IMR-90 (cell line): ENCODE measurements around the gene SAG. TPM values are rescaled to one million over a fixed set of nuclear protein-coding genes. Genes with fewer than 3 reads are reported as not detected.

Experiments
- ATAC-seq: fragments of 200-7000 bp; cut with Tn5 transposase; 2 replicates; pipeline ENCODE4 v1.9.1; 2020; ENCODE audit warnings: low read depth, mild to moderate bottlenecking, moderate library complexity
- BruUV-seq: library from RNA; stranded (reverse); fragments of 400-500 nt; replicated peaks from 2 replicates; lab custom pipeline; 2021; lab: Mats Ljungman, UMichigan
- CTCF ChIA-PET: fragments of 300-600 bp; formaldehyde crosslinking; extraction: SDS; loops from one replicate; lab custom pipeline; 2021; ENCODE audit warnings: antibody characterized with exemption; lab: Yijun Ruan, JAX
- POLR2A ChIA-PET: fragments of 300-600 bp; sonication (Branson Sonifier 250); formaldehyde crosslinking; loops from one replicate; lab custom pipeline; 2022; ENCODE audit warnings: antibody characterized with exemption; ENCODE audit not compliant: unreplicated experiment; lab: Charles Lee
- DNase-seq: peaks from one replicate; pipeline ENCODE4 v3.0.0; 2013
- H2AFZ ChIP-seq: replicated peaks from 2 replicates; pipeline ENCODE3; 2013; ENCODE audit warnings: low read length, mild to moderate bottlenecking; ENCODE audit not compliant: poor library complexity
- H2AK5ac ChIP-seq: 2 replicates; pipeline ENCODE4 v1.6.1; 2013; ENCODE audit warnings: low read depth, low read length, inconsistent platforms
- H2AK9ac ChIP-seq: replicated peaks from 2 replicates; pipeline ENCODE3; 2013; ENCODE audit warnings: mild to moderate bottlenecking, low read depth, low read length, moderate library complexity; ENCODE audit not compliant: poor library complexity
- H2BK120ac ChIP-seq: 2 replicates; pipeline ENCODE4 v1.6.1; 2013; ENCODE audit warnings: low read depth, low read length, inconsistent platforms
- H2BK15ac ChIP-seq: 3 replicates; pipeline ENCODE4 v1.6.1; 2013; ENCODE audit warnings: low read depth, low read length, inconsistent platforms
- H2BK20ac ChIP-seq: 2 replicates; pipeline ENCODE4 v1.6.1; 2013; ENCODE audit warnings: low read depth, mild to moderate bottlenecking, inconsistent platforms, low read length, moderate library complexity
- H2BK5ac ChIP-seq: 2 replicates; pipeline ENCODE4 v1.6.1; 2013; ENCODE audit warnings: mild to moderate bottlenecking, low read depth, low read length, inconsistent platforms; ENCODE audit not compliant: poor library complexity, severe bottlenecking
- H3K14ac ChIP-seq: replicated peaks from 2 replicates; pipeline ENCODE4 v1.6.1; 2013; ENCODE audit warnings: low read depth, low read length, inconsistent platforms
- H3K18ac ChIP-seq: 2 replicates; pipeline ENCODE4 v1.6.1; 2013; ENCODE audit warnings: low read depth, low read length, control low read depth
- H3K23ac ChIP-seq: 2 replicates; pipeline ENCODE4 v1.6.1; 2013; ENCODE audit warnings: low read depth, low read length, inconsistent platforms
- H3K27ac ChIP-seq: 2 replicates; pipeline ENCODE4 v1.5.1; 2013; ENCODE audit warnings: mild to moderate bottlenecking, control low read depth, low read length; ENCODE audit not compliant: insufficient read depth
- H3K27me3 ChIP-seq: 2 replicates; pipeline ENCODE4 v1.6.1; 2013; ENCODE audit warnings: low read length; ENCODE audit not compliant: control insufficient read depth, insufficient read depth
- H3K36me3 ChIP-seq: 2 replicates; pipeline ENCODE4 v1.6.1; 2013; ENCODE audit warnings: low read length, mixed read lengths; ENCODE audit not compliant: control insufficient read depth, insufficient read depth
- H3K4ac ChIP-seq: 2 replicates; pipeline ENCODE4 v1.6.1; 2013; ENCODE audit warnings: low read depth, low read length, inconsistent platforms
- H3K4me1 ChIP-seq: 2 replicates; pipeline ENCODE4 v1.6.1; 2013; ENCODE audit warnings: low read length, mixed read lengths; ENCODE audit not compliant: control insufficient read depth, insufficient read depth
- H3K4me2 ChIP-seq: 2 replicates; pipeline ENCODE4 v1.6.1; 2013; ENCODE audit warnings: low read depth, mild to moderate bottlenecking, control low read depth, low read length, moderate library complexity
- H3K4me3 ChIP-seq: 2 replicates; pipeline ENCODE4 v1.5.1; 2013; ENCODE audit warnings: low read depth, mild to moderate bottlenecking, control low read depth, low read length, moderate library complexity; ENCODE audit not compliant: insufficient read depth
- H3K56ac ChIP-seq: 2 replicates; pipeline ENCODE4 v1.6.1; 2013; ENCODE audit warnings: low read length, inconsistent platforms; ENCODE audit not compliant: insufficient read depth; ENCODE audit errors: extremely low read depth
- H3K79me1 ChIP-seq, 2 experiments: 2 replicates each; pipeline ENCODE4 v1.6.1; 2013; ENCODE audit warnings: low read length in 2 of 2, inconsistent platforms in 1 of 2, low read depth in 1 of 2
- H3K9ac ChIP-seq: 2 replicates; pipeline ENCODE4 v1.6.1; 2013; ENCODE audit warnings: low read depth, low read length, control low read depth
- H3K9me1 ChIP-seq: 2 replicates; pipeline ENCODE4 v1.6.1; 2013; ENCODE audit warnings: low read length, inconsistent platforms; ENCODE audit not compliant: insufficient read depth
- H3K9me3 ChIP-seq: 2 replicates; pipeline ENCODE4 v1.6.1; 2013; ENCODE audit warnings: low read length; ENCODE audit not compliant: control insufficient read depth, insufficient read depth
- H4K20me1 ChIP-seq: 2 replicates; pipeline ENCODE4 v1.6.1; 2013; ENCODE audit warnings: low read length, inconsistent platforms; ENCODE audit not compliant: insufficient read depth
- H4K5ac ChIP-seq: 2 replicates; pipeline ENCODE4 v1.6.1; 2013; ENCODE audit warnings: mild to moderate bottlenecking, low read depth, low read length, control low read depth
- H4K8ac ChIP-seq, 2 experiments: 2 replicates each; pipeline ENCODE4 v1.6.1; 2013; ENCODE audit warnings: low read depth in 2 of 2, low read length in 2 of 2, control low read depth in 1 of 2, inconsistent platforms in 1 of 2
- H4K91ac ChIP-seq: 2 replicates; pipeline ENCODE4 v1.6.1; 2013; ENCODE audit warnings: low read depth, low read length, inconsistent platforms; ENCODE audit not compliant: insufficient read depth
- BHLHE40 ChIP-seq: fragments of 150-350 bp; IDR thresholded peaks from 2 replicates; pipeline ENCODE4 v1.6.1; 2016; ENCODE audit warnings: mild to moderate bottlenecking, low read depth, low read length
- CEBPB ChIP-seq: IDR thresholded peaks from 2 replicates; pipeline ENCODE4 v1.6.1; 2012; ENCODE audit warnings: low read depth, low read length, improper control_type of control experiment
- CHD1 ChIP-seq: IDR thresholded peaks from 2 replicates; pipeline ENCODE4 v1.6.1; 2012; ENCODE audit warnings: low read depth, low read length, improper control_type of control experiment
- CTCF ChIP-seq: conservative IDR thresholded peaks from 2 replicates; pipeline ENCODE4 v1.5.1; 2012; ENCODE audit warnings: mild to moderate bottlenecking, low read depth, low read length, improper control_type of control experiment
- ELK1 ChIP-seq: fragments of 150-350 bp; IDR thresholded peaks from 2 replicates; pipeline ENCODE4 v1.6.1; 2016; ENCODE audit warnings: low read depth, mild to moderate bottlenecking, low read length, moderate library complexity, borderline replicate concordance
- FOS ChIP-seq: fragments of 150-350 bp; IDR thresholded peaks from 2 replicates; pipeline ENCODE4 v1.6.1; 2016; ENCODE audit warnings: low read depth, low read length
- MAFK ChIP-seq: IDR thresholded peaks from 2 replicates; pipeline ENCODE4 v1.6.1; 2012; ENCODE audit warnings: low read depth, low read length, improper control_type of control experiment
- MAZ ChIP-seq: IDR thresholded peaks from 2 replicates; pipeline ENCODE4 v1.6.1; 2012; ENCODE audit warnings: low read depth, mild to moderate bottlenecking, low read length, improper control_type of control experiment, moderate library complexity, borderline replicate concordance
- MXI1 ChIP-seq: IDR thresholded peaks from 2 replicates; pipeline ENCODE4 v1.6.1; 2012; ENCODE audit warnings: low read depth, mild to moderate bottlenecking, low read length, moderate library complexity, borderline replicate concordance
- NFE2L2 ChIP-seq: fragments of 150-350 bp; IDR thresholded peaks from 2 replicates; pipeline ENCODE4 v1.6.1; 2016; ENCODE audit warnings: low read depth, mild to moderate bottlenecking, low read length
- POLR2A ChIP-seq: IDR thresholded peaks from 2 replicates; pipeline ENCODE4 v1.6.1; 2012; ENCODE audit warnings: mild to moderate bottlenecking, low read depth, low read length
- RAD21 ChIP-seq: IDR thresholded peaks from 2 replicates; pipeline ENCODE4 v1.6.1; 2012; ENCODE audit warnings: low read length, improper control_type of control experiment
- RCOR1 ChIP-seq: IDR thresholded peaks from 2 replicates; pipeline ENCODE4 v1.6.1; 2012; ENCODE audit warnings: mild to moderate bottlenecking, low read length, improper control_type of control experiment; ENCODE audit not compliant: insufficient replicate concordance
- RFX5 ChIP-seq: IDR thresholded peaks from 2 replicates; pipeline ENCODE4 v1.8.0; 2012; ENCODE audit warnings: low read depth, mild to moderate bottlenecking, low read length, moderate library complexity
- SMC3 ChIP-seq: fragments of 150-350 bp; IDR thresholded peaks from 2 replicates; pipeline ENCODE4 v1.6.1; 2016; ENCODE audit warnings: low read depth, mild to moderate bottlenecking, antibody characterized with exemption, low read length, moderate library complexity
- USF2 ChIP-seq: fragments of 150-350 bp; IDR thresholded peaks from 2 replicates; pipeline ENCODE4 v1.6.1; 2017; ENCODE audit warnings: mild to moderate bottlenecking, antibody characterized with exemption, low read length, low read depth
- WGBS, 2 experiments: methylation state at CpG; one replicate each; pipeline versions ENCODE4 v1.1.5 to v1.1.7; 2013; ENCODE audit warnings: missing lambda C conversion rate in 2 of 2; ENCODE audit not compliant: insufficient read length in 1 of 2; ENCODE audit errors: extremely low coverage in 2 of 2; 5-methylcytosine and 5-hydroxymethylcytosine counted together
- dilution Hi-C: fragments of 300-500 bp; cut with HindIII; formaldehyde crosslinking; loops from one replicate; pipeline ENCODE4 v1.14.3; 2018; ENCODE audit warnings: low sequenced_read_pairs; ENCODE audit not compliant: unreplicated experiment
- in situ Hi-C: fragments of 300-500 bp; cut with MboI; formaldehyde crosslinking; loops from 3 replicates; pipeline ENCODE4 v1.14.3; 2019; ENCODE audit warnings: low sequenced_read_pairs, inconsistent platforms, mixed read lengths
- intact Hi-C: fragments of 100-400 bp; cut with micrococcal nuclease; formaldehyde crosslinking; loops from 2 replicates; pipeline ENCODE4 v1.10.0; 2022
- polyA plus RNA-seq, 3 experiments: library from polyadenylated mRNA; depleted of rRNA; stranded (reverse); fragments of >200 nt; gene quantifications; 2 replicates each; pipeline ENCODE4 v1.2.3, GENCODE V29; 2012; ENCODE audit warnings: low replicate concordance in 1 of 3
- total RNA-seq: library from RNA; depleted of rRNA; stranded (reverse); fragments of >200 nt; gene quantifications from 2 replicates; pipeline ENCODE4 v1.2.3, GENCODE V29; 2012

SAG gene
- total and polyA plus RNA-seq, 2 of the 4 experiments (the other 2 are of a cell fraction) = not detected

- no peaks in the 10 kb centered on the region for H3K9me3 ChIP-seq
- H3K56ac ChIP-seq = no peak overlapping the region
- no peak overlapping the region for H3K4ac ChIP-seq
- WGBS, 2 experiments = 100% methylated on average over 1 of the region's 4 CpGs; no CpG with 5 or more reads in 1 of the 2 experiments
- intact Hi-C loops = no loop called here
- no peak overlapping the region for H2AFZ ChIP-seq
- H2AK9ac ChIP-seq = no peak overlapping the region
- no peak overlapping the region for H3K4me2 ChIP-seq
- no peak overlapping the region for H4K5ac ChIP-seq
- no peak overlapping the region for H3K14ac ChIP-seq
- no peak for ATAC-seq
- in situ Hi-C loops = no loop called here
- dilution Hi-C loops = no loop called here
- no TSS peak for BruUV-seq
- CTCF ChIA-PET = no interaction called here
- H2AK5ac ChIP-seq = no peak overlapping the region
- POLR2A ChIA-PET = no interaction called here
- no peak overlapping the region for H3K27ac ChIP-seq
- no peak overlapping the region for H3K4me3 ChIP-seq
- H3K9ac ChIP-seq = no peak overlapping the region
- no peak overlapping the region for H2BK20ac ChIP-seq
- H3K27me3 ChIP-seq = peaks cover 13% of the 10 kb centered on the region
- no peak for DNase-seq
- no peaks in the 10 kb centered on the region for H3K79me1 ChIP-seq
- no peak overlapping the region for H3K23ac ChIP-seq
- H4K20me1 ChIP-seq = no peaks in the 10 kb centered on the region
- H3K36me3 ChIP-seq = no peaks in the 10 kb centered on the region
- H4K91ac ChIP-seq = no peak overlapping the region
- TF ChIP-seq USF2 (no peak), MAZ (no peak), CHD1 (no peak), MXI1 (no peak), POLR2A (no peak), SMC3 (no peak), RAD21 (no peak), RCOR1 (no peak), MAFK (no peak), RFX5 (no peak), FOS (no peak), ELK1 (no peak), BHLHE40 (no peak), CEBPB (no peak), NFE2L2 (no peak), CTCF (no peak)
- H2BK120ac ChIP-seq = no peak overlapping the region
- H3K4me1 ChIP-seq = no peaks in the 10 kb centered on the region
- H2BK15ac ChIP-seq = no peak overlapping the region
- no peak overlapping the region for H3K18ac ChIP-seq
- no peak overlapping the region for H2BK5ac ChIP-seq
- no peaks in the 10 kb centered on the region for H3K9me1 ChIP-seq
- no peak overlapping the region for H4K8ac ChIP-seq
These were observed 17.6 kb downstream of the SAG start for GRCh38 chr2:233325256-233325655.
